ENCODE measurements around the gene KMT5C. TPM values are rescaled to one million over a fixed set of nuclear protein-coding genes. Genes with fewer than 3 reads are reported as not detected.

The KMT5C gene
- total and polyA plus RNA-seq, 10 of the 15 experiments (the other 5 are each of a cell fraction or from before 2014, with no cell fraction given) = 0.20 to 15.8 (median 4.3) TPM; not detected in 1

DNA sequence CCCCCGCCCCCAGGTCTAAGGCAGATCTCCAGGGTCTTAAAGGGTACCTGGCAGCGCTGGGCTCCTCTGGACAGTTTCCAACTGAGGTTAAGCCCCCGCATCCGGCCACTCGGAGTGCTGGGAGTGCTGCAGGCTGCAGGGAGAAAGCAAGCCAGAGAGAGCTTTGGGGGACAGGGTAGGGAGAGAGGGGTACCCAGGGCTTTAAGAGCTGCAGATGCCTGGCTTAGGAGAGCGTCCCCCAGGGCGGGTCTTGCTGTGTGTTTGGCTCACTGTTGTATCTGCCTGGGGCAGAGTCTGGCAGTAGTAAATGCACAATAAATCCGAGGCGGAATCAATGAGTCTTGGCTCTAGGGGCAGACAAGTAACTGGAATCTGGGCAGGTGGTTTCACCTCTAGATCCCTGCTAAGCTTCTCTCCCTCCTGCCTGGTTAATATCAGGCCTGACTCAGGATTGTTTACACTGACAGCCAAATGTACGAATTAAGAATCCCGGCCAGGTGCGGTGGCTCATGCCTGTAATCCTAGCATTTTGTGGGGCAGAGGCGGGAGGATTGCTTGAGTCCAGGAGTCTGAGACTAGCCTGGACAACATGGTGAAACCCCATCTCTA, 15.6 kb downstream of the KMT5C start (continued):
- TF ChIP-seq, protein P1, sequence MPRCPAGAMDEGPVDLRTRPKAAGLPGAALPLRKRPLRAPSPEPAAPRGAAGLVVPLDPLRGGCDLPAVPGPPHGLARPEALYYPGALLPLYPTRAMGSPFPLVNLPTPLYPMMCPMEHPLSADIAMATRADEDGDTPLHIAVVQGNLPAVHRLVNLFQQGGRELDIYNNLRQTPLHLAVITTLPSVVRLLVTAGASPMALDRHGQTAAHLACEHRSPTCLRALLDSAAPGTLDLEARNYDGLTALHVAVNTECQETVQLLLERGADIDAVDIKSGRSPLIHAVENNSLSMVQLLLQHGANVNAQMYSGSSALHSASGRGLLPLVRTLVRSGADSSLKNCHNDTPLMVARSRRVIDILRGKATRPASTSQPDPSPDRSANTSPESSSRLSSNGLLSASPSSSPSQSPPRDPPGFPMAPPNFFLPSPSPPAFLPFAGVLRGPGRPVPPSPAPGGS (IDR thresholded peaks at IDR 0.05; ENCODE audit: borderline replicate concordance, insufficient read depth, low read depth, low read length, poor library complexity, severe bottlenecking) = no peak
- TF ChIP-seq IRF4 (IDR thresholded peaks at IDR 0.05; ENCODE audit: low read depth, low read length) (no peak), RELA (IDR thresholded peaks at IDR 0.05; ENCODE audit: borderline replicate concordance, partially characterized antibody) (no peak)

DNA sequence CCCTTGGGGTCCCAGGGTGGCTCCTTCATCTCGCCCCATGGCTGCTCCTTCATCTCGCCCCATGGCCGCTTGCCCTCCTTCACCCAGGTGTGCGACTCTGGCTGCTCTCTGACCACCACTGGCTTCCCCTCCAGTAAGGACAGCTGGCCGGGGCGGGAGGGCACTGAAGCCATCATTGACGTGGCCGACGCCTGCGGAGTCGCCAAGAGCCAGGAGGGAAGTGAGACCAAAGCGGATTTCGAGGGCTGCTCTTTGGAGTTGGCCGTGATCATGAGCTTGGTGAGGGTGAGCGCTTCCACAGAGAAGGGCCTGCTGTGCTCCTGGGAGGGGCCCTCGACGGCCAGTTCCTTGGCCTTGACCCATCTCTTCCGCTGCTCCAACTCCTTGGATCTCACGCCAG, 18.8 kb downstream of the KMT5C start:
- peaks cover 0 to 8% of the 10 kb centered on the region in 2 experiments; a peak in 3 of 4 replicates for H3K27me3 ChIP-seq (replicated peaks in 1 of 2; ENCODE audit: control insufficient read depth in 2 of 2, insufficient read depth in 2 of 2, low read length in 1 of 2)
- H3K36me3 ChIP-seq (ENCODE audit: control insufficient read depth in 2 of 2, insufficient read depth in 2 of 2, low read length in 1 of 2) = no peaks in the 10 kb centered on the region
- BruUV-seq (replicated peaks) = no TSS peak
- in situ Hi-C loops (cut with MboI) (no loop called here), intact Hi-C loops (cut with micrococcal nuclease; ENCODE audit: unreplicated experiment) (no loop called here)
- no peak overlapping the region for H2AFZ ChIP-seq (ENCODE audit: control insufficient read depth, low read depth, low read length)
- H3K9ac ChIP-seq (ENCODE audit: control insufficient read depth, insufficient read depth, low read length) = no peak overlapping the region
- DNase-seq (ENCODE audit: low read depth, low spot score) = no peak
- no peak overlapping the region for H3K4me3 ChIP-seq
- H3K79me2 ChIP-seq (ENCODE audit: control insufficient read depth, insufficient read depth, low read length) = no peaks in the 10 kb centered on the region
- no peaks in the 10 kb centered on the region for H3K4me1 ChIP-seq (ENCODE audit: control insufficient read depth, insufficient read depth, low read length)
- SMC1A ChIA-PET (ENCODE audit: uncharacterized antibody, unreplicated experiment) = no interaction called here
- no peak for FAIRE-seq
- 71% methylated on average over 19 of the region's 19 CpGs for WGBS (ENCODE audit: insufficient coverage, insufficient replicate concordance, low lambda C conversion rate, missing lambda C conversion rate)
- H3K9me3 ChIP-seq (replicated peaks; ENCODE audit: control insufficient read depth, insufficient read depth, low read length) = no peaks in the 10 kb centered on the region
- RAD21 ChIA-PET (ENCODE audit: unreplicated experiment) = no interaction called here
- no peaks in the 10 kb centered on the region for H4K20me1 ChIP-seq (ENCODE audit: control insufficient read depth, insufficient read depth)
- POLR2A ChIA-PET = no interaction called here
- H3K4me2 ChIP-seq (ENCODE audit: control insufficient read depth, insufficient read depth) = no peak overlapping the region
- CTCF ChIA-PET = no interaction called here
- H3K27ac ChIP-seq (ENCODE audit: control insufficient read depth, insufficient read depth) = no peak overlapping the region
- TF ChIP-seq RFX5 (IDR thresholded peaks at IDR 0.05; ENCODE audit: low read depth, low read length) (no peak), KLF5 (IDR thresholded peaks at IDR 0.05; ENCODE audit: partially characterized antibody) (no peak), GATAD2B (conservative IDR thresholded peaks at IDR 0.05; ENCODE audit: low read depth) (no peak), TCF7 (IDR thresholded peaks at IDR 0.05; ENCODE audit: borderline replicate concordance) (no peak), ESRRA (IDR thresholded peaks at IDR 0.05; ENCODE audit: low read length) (no peak), ZNF217 (IDR thresholded peaks at IDR 0.05) (no peak), ATF7 (IDR thresholded peaks at IDR 0.05; ENCODE audit: low read depth) (no peak), HDAC6 (IDR thresholded peaks at IDR 0.05; ENCODE audit: unreplicated experiment) (no peak), NFYB (IDR thresholded peaks at IDR 0.05; ENCODE audit: insufficient read depth, low read depth, low read length) (no peak), ZNF274 (IDR thresholded peaks at IDR 0.05; ENCODE audit: insufficient read depth, insufficient read length) (no peak), NFYA (IDR thresholded peaks at IDR 0.05; ENCODE audit: borderline replicate concordance, low read depth, low read length) (no peak)
- TF ChIP-seq, protein P2, sequence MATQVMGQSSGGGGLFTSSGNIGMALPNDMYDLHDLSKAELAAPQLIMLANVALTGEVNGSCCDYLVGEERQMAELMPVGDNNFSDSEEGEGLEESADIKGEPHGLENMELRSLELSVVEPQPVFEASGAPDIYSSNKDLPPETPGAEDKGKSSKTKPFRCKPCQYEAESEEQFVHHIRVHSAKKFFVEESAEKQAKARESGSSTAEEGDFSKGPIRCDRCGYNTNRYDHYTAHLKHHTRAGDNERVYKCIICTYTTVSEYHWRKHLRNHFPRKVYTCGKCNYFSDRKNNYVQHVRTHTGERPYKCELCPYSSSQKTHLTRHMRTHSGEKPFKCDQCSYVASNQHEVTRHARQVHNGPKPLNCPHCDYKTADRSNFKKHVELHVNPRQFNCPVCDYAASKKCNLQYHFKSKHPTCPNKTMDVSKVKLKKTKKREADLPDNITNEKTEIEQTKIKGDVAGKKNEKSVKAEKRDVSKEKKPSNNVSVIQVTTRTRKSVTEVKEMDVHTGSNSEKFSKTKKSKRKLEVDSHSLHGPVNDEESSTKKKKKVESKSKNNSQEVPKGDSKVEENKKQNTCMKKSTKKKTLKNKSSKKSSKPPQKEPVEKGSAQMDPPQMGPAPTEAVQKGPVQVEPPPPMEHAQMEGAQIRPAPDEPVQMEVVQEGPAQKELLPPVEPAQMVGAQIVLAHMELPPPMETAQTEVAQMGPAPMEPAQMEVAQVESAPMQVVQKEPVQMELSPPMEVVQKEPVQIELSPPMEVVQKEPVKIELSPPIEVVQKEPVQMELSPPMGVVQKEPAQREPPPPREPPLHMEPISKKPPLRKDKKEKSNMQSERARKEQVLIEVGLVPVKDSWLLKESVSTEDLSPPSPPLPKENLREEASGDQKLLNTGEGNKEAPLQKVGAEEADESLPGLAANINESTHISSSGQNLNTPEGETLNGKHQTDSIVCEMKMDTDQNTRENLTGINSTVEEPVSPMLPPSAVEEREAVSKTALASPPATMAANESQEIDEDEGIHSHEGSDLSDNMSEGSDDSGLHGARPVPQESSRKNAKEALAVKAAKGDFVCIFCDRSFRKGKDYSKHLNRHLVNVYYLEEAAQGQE (IDR thresholded peaks at IDR 0.05; ENCODE audit: low read depth, low read length) = no peak
- ATAC-seq = no peak
